ENCODE measurements around the gene TMEM244. TPM values are rescaled to one million over a fixed set of nuclear protein-coding genes. Genes with fewer than 3 reads are reported as not detected.
A peak's percentile ranks its signal among the peaks of the same experiment; 100 is the strongest.

TMEM244 gene
- total RNA-seq, 1 donor from 2014 or later: not detected

GRCh38 chr6:129902681-129903080 lies 41.6 kb upstream of the TMEM244 start:
- no peaks in the 10 kb centered on the region for H3K9me3 Mint-ChIP-seq (ENCODE audit: unreplicated experiment)
- H3K27me3 Mint-ChIP-seq (ENCODE audit: unreplicated experiment): no peaks in the 10 kb centered on the region
- no peaks in the 10 kb centered on the region for H3K4me1 Mint-ChIP-seq (ENCODE audit: low read depth, unreplicated experiment)
- H3K36me3 Mint-ChIP-seq (ENCODE audit: unreplicated experiment): no peaks in the 10 kb centered on the region
- DNase-seq: no peak
- H3K27ac Mint-ChIP-seq (ENCODE audit: unreplicated experiment): no peak overlapping the region
- no peak for TF ChIP-seq CTCF (IDR thresholded peaks at IDR 0.05; ENCODE audit: partially characterized antibody, unreplicated experiment)
- no peak overlapping the region for H3K4me3 Mint-ChIP-seq (ENCODE audit: unreplicated experiment)

GRCh38 chr6:129901910-129902309 lies 40.8 kb upstream of the TMEM244 start:
- no peak for DNase-seq
- Mint-ChIP-seq H3K36me3 (ENCODE audit: unreplicated experiment) (no peaks in the 10 kb centered on the region), H3K27me3 (ENCODE audit: unreplicated experiment) (no peaks in the 10 kb centered on the region), H3K4me1 (ENCODE audit: low read depth, unreplicated experiment) (no peaks in the 10 kb centered on the region), H3K27ac (ENCODE audit: unreplicated experiment) (no peak overlapping the region), H3K4me3 (ENCODE audit: unreplicated experiment) (no peak overlapping the region), H3K9me3 (ENCODE audit: unreplicated experiment) (no peaks in the 10 kb centered on the region)
- TF ChIP-seq CTCF (IDR thresholded peaks at IDR 0.05; ENCODE audit: partially characterized antibody, unreplicated experiment): no peak

- Mint-ChIP-seq H3K4me3 (ENCODE audit: unreplicated experiment) (no peak overlapping the region), H3K27me3 (ENCODE audit: unreplicated experiment) (no peaks in the 10 kb centered on the region), H3K27ac (ENCODE audit: unreplicated experiment) (no peak overlapping the region), H3K36me3 (ENCODE audit: unreplicated experiment) (no peaks in the 10 kb centered on the region), H3K4me1 (ENCODE audit: low read depth, unreplicated experiment) (no peaks in the 10 kb centered on the region), H3K9me3 (ENCODE audit: unreplicated experiment) (no peaks in the 10 kb centered on the region)
- TF ChIP-seq CTCF (IDR thresholded peaks at IDR 0.05; ENCODE audit: partially characterized antibody, unreplicated experiment): no peak
- no peak for DNase-seq
Observed at GRCh38 chr6:129895692-129896091, 34.6 kb upstream of the TMEM244 start.

GRCh38 chr6:129894921-129895320 lies 33.8 kb upstream of the TMEM244 start:
- no peak for DNase-seq
- TF ChIP-seq CTCF (IDR thresholded peaks at IDR 0.05; ENCODE audit: partially characterized antibody, unreplicated experiment): no peak
- H3K27ac Mint-ChIP-seq (ENCODE audit: unreplicated experiment): no peak overlapping the region

GRCh38 chr6:129893640-129894039 lies 32.5 kb upstream of the TMEM244 start:
- H3K4me3 Mint-ChIP-seq (ENCODE audit: unreplicated experiment): no peak overlapping the region
- DNase-seq: no peak
- peak; percentile 44 for TF ChIP-seq CTCF (IDR thresholded peaks at IDR 0.05; ENCODE audit: partially characterized antibody, unreplicated experiment)
- H3K36me3 Mint-ChIP-seq (ENCODE audit: unreplicated experiment): no peaks in the 10 kb centered on the region
- no peaks in the 10 kb centered on the region for H3K27me3 Mint-ChIP-seq (ENCODE audit: unreplicated experiment)
- H3K27ac Mint-ChIP-seq (ENCODE audit: unreplicated experiment): no peak overlapping the region
- no peaks in the 10 kb centered on the region for H3K9me3 Mint-ChIP-seq (ENCODE audit: unreplicated experiment)
- H3K4me1 Mint-ChIP-seq (ENCODE audit: low read depth, unreplicated experiment): no peaks in the 10 kb centered on the region

More at GRCh38 chr6:129894921-129895320, 33.8 kb upstream of the TMEM244 start:
- H3K9me3 Mint-ChIP-seq (ENCODE audit: unreplicated experiment): no peaks in the 10 kb centered on the region
- H3K27me3 Mint-ChIP-seq (ENCODE audit: unreplicated experiment): no peaks in the 10 kb centered on the region
- no peaks in the 10 kb centered on the region for H3K36me3 Mint-ChIP-seq (ENCODE audit: unreplicated experiment)
- no peak overlapping the region for H3K4me3 Mint-ChIP-seq (ENCODE audit: unreplicated experiment)
- H3K4me1 Mint-ChIP-seq (ENCODE audit: low read depth, unreplicated experiment): no peaks in the 10 kb centered on the region
